Mesenteric fat pad (tissue), 1 donor: ENCODE measurements around the gene APBA3. TPM values are rescaled to one million over a fixed set of nuclear protein-coding genes. Genes with fewer than 3 reads are reported as not detected.
A peak's percentile ranks its signal among the peaks of the same experiment; 100 is the strongest.
"Not testable (repeated sequence)": the region's sequence is repeated elsewhere in the genome, so short reads cannot be mapped to it uniquely, and the experiment has no call there.

Source experiments
- DNase-seq: peaks from one replicate; pipeline ENCODE4 v3.0.0-alpha.2; 2020; ENCODE audit warnings: low spot score
- total RNA-seq: library from RNA; stranded (reverse); fragmentation: NEBNext Ultra II Directional; extraction: Animal tissue kit (Norgen Biotek cat#: 25700); gene quantifications from one replicate; pipeline ENCODE4 v1.2.1, GENCODE V29; 2021
- donor health status: DM: yes; HTN: yes; CAD: no.

Gene APBA3
- total RNA-seq, 1 donor from 2014 or later = 12.1 TPM

DNA sequence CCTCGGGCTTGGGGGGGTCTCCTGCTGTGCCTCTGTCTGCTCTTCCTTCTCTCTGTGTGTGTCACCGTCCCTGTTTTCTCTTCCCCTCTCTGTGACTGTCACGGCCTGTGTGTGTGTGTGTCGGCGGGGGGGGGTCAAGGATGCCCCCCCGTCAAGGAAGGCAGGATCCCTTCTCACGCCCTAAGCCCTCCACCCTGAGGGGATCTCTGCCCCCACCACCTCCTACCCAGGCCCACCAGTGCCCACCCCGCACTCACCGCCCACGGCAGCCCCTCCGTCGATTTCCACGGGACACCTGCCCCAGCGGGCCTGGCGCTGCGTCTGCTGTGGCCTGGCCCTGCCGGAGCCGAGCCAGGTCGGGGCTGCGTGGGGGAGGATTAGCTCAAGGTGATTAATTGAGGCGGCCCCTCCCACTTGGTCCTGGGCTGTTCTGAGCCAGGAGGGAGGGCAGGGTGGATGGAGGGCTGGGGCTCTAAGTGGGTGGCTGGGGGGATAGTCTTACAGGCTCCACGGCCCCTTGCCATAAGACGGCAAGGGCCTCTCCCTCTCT is 10.5 kb upstream of the APBA3 start, which contains the start of gene RAX2:
RAX2 (minus strand) TSS at position 323 of the 550 bp plus-strand sequence. CDS start 486 bp downstream, outside the sequence.
- no peak for DNase-seq

DNA sequence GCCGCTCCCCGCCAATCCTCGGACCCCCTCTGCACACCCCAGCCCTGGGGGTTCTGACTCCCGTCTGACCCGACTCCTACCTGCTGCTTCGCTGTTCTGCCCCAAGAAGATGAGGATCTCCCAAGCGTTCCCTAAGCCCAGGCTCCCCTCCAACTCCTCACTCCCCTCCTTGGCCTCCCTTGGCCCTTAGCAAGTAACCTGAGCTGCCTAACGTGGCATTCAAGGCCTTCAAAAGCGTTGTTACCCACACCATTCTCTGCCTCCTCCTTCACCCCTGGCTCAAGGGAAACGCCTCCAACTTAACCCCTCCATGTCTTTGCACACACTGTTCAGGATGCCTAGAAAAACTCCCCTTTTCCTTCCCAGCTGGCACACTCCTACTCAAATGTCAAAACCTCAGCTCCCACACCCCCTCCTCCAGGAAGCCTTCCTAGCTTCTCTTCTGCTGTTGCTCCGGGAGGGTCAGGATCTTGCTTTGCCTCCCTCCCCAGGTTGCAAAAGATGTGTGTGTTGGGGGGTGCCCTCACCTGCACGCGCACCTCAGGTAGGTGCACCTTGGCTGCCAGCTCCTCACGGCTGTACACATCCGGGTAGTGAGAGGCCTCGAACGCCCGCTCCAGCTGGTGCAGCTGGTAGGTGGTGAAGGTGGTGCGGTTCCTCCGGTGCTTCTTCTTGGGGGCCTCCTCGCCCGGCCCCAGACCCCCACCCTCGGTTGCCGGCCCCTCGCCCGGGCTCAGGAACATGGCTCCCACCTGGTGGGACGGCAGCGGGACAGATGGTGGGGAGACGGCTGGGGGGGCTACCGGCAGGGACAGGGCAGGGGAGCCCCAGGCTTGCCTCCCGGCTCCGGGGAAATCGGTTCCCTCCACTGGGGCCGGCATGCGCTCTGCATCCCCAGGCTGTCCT is 9.8 kb upstream of the APBA3 start:
- no peak for DNase-seq

DNA sequence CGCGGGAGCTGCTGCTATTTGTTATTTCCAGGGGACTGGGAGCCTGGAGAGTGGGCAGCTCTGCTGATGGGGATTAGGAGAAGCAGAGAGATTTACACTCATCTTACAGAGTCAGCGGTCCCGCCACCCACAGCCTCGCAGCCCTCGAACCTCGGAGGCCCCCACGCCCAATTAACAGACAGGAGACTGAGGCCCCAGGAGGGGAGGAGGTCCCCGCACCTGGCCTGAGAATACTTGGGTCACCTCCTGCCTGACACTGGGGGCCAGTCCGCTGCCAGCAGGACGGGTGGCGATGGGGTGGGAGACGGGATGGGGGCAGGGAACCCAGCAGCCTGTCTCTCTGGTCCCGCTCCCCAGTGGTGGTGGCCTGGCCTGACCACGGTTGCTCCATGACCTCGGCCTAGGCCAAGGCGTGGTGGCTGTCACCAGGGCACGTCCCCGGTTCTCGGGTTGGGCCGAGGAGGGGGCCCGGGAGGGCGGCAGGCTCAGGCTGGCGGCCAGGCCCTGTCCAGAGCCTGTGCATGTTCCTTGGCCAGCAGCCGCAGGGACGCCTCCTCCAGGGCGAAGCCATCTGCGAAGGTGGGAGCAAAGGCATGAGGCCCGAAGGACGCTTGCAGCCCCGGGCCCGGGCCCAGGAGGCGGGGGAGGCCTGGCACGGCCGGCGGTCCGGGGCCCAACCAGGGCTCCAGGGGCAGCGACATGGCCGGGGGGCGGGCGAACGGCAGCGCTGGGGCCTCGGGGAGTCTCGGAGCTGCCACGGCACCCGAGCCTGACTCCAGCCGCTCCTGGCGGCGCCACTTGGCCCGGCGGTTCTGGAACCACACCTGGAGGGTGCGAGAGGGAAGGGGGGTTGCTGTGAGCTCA is 8.9 kb upstream of the APBA3 start:
- DNase-seq = no peak

DNA sequence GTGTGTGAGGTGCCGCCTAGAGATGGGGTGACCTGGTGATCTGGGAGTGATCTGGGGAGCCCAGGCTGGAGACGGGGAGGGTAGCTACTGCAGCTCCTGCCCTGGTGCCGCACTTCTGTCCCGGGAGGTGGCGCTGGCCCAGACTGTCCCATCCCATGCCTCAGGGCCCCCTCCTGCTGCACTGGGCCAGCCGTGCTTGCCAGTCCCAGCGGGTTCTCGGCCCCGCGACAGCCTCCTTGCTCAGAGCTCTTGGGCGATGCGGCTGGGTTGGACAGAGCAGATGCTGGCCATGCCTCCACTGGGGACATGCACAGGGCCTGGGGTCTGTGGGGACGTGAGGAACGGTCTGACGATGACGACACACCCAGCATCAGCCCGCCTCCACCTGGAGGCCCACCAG is 8.0 kb upstream of the APBA3 start:
- no peak for DNase-seq

DNA sequence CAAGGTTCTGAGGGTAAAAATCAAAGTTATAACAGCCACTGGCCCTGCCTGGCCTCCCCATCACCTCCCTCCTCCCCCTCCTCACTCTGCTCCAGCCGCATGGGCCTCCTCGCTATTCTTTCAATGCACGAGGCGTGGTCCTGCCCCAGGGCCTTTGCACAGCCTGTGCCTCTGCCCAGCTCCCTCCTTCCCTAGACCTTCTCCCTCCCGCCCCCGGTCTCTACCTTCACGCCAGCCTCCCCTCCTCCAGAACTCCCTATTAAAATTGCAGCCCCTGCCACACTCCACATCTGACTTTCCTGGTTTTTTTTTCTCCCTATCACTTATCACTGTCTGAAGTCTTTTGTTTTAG is 7.2 kb upstream of the APBA3 start:
- no peak for DNase-seq

DNA sequence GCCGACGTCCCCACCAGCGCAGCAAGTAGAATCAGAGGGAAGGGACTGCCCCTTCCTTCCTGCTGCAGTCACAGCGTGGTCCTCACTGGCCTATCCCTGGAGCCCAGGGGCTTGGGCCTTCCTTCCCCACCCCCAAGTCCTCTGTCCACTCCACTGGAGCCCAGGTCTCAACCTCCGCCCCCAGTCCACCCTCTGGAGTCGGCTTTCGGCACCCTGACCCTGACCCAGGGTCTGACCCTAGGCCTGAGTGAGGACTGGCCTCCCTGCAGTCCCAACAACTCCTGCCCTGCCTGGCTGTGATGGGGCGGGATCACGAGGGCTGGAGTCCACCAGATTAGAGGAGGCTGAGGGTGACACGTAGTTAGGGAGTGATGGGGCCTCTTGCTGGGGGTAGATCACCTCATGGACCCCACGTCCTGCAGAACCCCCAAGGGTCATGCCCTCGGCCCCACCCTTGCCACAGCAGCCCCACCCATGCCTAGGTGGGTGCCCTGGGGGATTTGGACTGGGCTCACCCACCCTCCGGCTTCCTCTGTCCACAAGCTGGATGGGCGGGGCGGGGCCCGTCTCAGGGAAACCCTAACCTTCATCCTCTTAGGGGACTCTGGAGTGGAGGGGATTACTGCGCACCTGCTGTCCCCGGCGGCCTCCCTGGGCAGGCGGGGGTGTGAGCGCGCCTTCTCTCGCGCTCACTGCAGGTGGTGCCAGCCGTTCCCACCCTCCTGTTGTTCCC is 6.7 kb upstream of the APBA3 start:
- DNase-seq = no peak

DNA sequence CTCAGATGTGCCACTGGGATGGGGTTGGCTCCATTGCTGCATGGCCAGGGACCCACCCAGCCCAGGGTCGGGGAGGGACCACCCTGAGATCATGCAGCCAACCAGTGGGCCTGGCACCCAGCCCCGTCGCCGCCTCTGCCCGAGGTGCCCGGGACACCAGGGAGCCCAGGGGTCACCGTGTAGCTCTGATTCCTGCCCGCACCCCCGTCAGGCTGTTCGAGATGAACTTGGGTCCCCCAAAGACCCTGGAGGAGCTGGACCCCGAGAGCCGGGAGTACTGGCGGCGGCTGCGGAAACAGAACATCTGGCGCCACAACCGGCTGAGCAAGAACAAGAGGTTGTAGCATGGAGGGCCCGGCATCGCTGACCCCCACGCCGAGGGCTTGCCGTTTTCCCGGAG is 5.6 kb upstream of the APBA3 start:
- no peak for DNase-seq

DNA sequence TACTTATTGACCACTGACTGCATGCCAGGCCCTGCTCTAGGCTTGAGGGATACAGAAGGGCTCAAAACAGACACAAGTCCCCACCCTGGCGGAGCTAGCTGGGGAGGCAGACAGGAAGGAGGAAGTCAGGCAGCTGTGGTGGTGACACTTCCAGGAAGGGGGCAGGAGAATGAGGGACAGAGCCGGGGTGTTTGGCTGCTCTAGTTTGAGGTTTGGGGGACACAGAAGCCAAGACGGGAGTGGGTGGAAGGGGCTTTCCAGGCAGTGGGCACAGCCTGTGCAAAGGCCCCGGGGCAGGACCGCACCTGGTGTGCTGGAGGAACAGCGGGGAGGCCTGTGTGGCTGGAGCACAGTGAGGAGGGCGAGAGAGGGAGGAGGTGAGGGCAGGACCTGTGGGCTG is 5.0 kb upstream of the APBA3 start:
- no peak for DNase-seq

DNA sequence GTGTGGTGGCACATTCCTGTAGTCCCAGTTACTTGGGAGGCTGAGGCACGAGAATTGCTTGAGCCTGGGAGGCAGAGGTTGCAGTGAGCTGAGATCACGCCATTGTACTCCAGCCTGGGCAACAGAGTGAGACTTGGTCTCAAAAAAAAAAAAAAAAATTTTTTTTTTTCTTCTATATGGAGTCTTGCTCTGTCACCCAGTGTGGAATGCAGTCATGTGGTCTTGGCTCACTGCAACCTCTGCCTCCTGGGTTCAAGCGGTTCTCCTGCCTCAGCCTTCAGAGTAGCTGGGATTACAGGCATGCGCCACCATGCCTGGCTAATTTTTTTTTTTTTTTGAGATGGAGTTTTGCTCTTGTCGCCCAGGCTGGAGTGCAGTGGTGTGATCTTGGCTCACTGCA is 4.3 kb upstream of the APBA3 start:
- not testable (repeated sequence) for DNase-seq

DNA sequence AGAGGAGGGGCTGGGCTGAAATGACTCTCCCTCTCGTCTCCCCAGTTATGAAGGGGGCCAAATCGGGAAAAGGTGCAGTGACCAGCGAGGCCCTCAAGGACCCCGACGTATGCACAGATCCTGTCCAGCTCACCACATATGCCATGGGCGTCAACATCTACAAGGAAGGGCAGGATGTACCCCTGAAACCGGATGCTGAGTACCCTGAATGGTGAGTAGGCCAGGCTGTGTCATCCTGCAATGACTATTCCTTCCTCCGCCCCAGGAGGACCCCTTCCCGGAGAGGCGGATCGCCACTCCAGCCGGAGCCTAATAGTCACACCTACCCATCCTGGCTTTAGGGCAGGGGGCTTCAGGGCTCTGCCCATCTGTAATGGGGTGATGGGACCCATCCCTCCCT is 3.6 kb upstream of the APBA3 start:
- DNase-seq = no peak

DNA sequence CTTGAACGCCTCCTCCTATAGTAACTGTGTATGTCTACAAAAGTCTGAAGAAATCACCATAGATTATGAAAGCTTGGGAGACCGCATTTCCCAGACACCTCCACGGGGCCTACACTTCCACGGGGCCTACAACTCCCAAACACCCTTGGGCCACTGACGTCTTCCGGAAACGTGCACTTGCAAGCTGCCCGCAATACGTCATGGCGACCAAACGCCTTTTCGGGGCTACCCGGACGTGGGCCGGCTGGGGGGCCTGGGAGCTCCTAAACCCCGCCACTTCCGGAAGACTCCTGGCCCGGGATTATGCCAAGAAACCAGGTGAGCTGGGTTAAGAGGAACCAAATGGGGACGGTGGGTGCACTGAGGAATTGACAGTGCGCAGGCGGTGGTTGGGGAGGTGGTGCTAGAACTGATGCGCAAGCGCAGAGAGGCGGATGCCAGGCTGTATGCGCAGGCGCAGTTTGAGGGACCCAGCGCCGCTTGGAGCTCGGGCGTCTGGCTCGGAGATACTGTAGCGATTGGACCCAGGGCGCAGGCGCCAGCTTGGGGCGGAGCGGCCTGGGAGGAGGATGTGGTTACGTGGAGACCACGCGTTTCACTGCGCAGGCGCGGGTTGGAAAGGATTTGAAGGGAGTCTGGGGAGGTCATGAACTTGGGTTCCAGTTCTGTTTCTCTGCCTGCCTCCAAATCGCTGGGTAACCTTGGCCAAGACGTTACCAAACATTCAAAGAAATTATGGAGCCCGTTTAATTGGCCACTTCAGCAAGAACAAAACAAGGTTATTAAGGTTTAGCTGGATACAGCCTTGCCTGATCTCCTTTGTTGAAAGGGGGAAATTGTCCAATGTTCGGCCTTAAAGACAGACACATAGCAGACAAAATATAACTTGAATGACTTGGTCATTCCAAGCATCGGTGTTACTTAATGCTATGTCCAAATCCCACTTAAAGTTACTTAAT is 1.3 kb upstream of the APBA3 start, which contains the start of gene MRPL54:
MRPL54 (plus strand) TSS at position 182 of the 959 bp plus-strand sequence; CDS start at position 201, 19 bp downstream.
- DNase-seq = peak; percentile 100

DNA sequence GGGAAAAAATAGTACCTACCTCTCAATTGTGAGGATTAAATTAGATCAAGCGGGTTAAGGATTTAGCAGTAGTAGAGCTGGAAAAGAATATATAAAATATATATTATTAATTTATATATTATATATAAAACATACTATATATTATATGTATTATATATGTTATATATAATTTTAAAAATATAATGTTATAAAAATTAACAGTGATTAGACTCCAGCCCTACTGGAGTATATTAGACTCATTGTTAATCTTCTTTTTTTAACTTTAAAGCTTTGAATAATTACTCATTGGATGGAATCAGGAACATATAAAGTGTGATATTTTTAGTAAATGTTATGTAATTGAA is 610 bp upstream of the APBA3 start:
- no peak for DNase-seq

DNA sequence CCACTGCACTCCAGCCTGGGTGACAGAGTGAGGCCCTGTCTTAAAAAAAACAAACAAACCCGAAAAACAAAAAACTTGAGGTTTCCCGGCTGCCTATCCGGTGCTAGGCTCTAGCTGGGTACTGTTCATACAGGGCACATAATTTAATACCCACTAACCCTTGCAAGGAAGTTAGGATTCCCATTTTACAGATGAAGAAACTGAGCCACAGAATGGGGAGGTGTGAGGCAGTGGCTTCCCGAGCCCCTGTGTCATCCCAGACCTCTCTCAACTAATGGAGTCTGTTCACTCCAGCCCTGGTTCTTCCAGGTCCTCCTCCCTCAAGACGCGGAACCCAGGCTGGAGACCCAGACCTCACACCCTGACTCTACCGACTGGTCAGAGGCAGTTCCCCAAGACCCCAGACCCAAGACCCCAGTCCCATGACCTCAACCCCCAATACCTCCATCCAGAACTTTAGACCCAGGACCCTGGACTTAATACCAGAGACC is 576 bp downstream of the APBA3 start:
- DNase-seq = no peak

DNA sequence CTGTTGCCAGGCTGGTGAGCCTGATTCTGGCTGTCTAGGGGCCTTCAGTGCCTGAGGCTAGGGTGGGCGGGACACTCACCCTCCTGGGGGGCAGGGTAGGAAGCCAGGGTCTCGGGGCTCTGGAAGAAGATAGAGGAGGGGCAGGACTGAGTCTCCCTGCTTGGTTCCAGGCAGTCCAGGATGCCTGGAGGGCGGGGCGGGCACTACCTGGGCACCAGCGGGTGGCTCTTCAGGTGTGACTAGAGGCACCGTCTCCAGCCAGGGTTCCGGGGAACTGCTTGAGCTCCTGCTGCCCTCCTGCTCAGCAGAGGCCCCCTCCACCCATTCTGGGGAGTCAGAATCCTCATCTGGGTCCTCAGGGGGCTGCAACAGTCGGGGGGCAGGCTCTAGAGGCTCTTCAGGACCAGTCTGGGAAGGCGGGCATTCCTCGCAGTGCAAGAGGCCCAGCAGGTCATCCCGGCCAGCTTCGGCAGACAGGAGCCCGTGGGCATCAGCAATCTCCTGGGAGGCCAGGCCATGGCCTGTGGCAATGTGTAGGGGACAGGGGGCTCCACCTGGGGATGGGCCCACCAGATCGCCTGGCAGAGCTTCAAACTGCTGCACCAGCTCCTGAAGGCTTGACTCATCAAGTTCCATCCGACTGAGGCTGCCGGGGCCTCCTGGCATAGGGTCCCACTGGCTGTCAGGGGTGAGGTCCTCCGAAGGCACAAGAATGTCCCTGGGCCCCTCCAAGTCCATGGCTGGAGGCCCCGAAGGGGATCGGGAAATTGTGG is 1.8 kb downstream of the APBA3 start:
- no peak for DNase-seq

DNA sequence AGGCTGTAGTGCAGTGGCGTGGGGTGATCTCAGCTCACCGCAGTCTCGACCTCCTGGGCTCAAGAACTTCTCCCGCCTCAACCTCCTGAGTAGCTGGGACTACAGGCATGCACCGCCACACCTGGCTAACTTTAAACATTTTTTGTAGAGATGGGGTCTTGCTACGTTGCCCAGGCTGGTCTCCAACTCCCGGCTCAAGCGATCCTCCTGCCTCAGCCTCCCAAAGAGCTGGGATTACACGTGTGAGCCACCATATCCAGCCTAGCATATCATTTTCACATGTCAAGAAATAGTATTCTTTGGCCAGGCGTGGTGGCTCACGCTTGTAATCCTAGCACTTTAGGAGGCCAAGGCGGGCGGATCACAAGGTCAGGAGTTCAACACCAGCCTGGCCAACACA is 3.2 kb downstream of the APBA3 start:
- not testable (repeated sequence) for DNase-seq

DNA sequence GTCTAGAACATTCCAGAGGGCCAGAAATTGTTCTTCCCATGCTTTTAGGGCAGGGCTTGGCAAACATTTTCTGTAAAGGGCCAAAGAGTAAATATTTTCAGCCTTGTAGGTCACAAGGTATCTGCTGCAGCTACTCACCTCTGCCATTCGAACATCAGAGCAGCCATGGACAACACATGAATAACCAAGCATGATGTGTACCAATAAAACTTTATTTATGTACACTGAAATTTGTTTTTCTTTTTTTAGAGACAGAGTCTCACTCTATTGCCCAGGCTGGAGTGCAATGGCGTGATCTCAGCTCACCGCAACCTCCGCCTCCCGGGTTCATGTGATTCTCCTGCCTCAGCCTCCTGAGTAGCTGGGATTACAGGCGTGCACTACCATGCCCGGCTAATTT is 3.8 kb downstream of the APBA3 start:
- DNase-seq = not testable (repeated sequence)

DNA sequence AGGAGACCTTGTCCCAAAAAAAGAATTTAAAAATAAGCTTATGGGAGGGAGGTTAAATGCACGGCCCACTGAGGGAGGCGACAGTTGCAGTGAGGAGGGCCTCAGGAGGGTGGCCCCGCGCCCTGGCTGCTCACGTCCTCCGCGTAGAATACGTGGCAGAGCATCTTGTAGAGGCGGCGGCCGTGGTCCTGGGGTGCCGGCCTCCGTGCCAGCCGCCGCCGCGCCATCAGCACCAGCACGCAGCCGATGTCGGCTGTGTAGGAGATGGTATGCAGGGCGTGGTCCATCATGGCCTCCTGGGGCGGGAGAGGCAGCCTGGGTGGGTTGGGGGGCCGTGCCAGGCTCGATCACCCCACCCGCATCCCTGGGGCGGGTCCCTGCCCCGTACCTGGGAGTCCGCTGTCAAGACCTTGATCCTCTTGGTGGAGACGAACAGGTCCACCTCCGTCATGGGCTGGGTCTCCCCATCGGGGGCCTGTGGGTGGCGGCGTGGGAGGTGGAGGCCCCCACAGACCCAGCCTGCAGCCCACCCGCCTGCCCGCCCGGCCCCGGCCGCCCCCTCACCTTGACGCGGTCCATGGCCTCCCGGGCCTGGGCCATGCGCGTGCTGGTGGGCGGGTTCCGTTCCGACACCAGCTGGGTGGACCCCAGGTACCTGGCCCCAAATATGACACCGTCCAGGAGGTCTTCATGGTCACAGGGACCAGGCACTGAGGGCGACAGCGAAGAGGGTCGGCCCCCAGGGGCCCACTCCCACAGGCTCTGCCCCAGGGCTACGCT is 7.7 kb downstream of the APBA3 start:
- DNase-seq = no peak

DNA sequence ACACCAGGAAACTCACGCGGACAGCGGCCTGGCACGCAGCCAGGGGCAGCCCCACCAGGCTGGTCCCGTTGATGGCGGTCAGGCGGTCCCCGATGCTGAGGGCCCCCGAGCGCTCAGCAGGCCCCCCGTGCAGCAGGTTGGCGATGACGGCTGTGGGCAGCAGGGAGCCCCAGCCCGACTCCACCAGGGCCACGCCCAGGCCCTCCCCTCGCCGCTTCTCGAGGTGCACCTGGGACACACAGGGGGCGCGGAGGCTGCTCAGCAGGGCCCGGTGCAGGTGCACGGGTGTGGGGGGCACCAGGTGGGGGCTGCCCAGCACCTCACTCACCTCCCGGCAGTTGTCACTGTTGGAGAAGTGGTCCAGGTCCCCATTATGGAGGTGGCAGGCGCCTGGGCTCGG is 9.0 kb downstream of the APBA3 start:
- no peak for DNase-seq
